ENCODE data around the gene IPO4. TPM values are rescaled to one million over a fixed set of nuclear protein-coding genes. Genes with fewer than 3 reads are reported as not detected.
A peak's percentile ranks its signal among the peaks of the same experiment; 100 is the strongest.

The IPO4 gene
- total and polyA plus RNA-seq, 2 of the 13 experiments (the other 11 are each of a cell fraction or from before 2014, with no cell fraction given), result 39.0 to 179 TPM

GRCh38 chr14:24160850-24161804 lies 27.5 kb downstream of the IPO4 start, which contains the start of gene IRF9 (continued):
- TF ChIP-seq ZNF484 (CRISPR knock-in tag; IDR thresholded peaks at IDR 0.05; ENCODE audit: borderline replicate concordance, low read depth) (no peak), RCOR2 (CRISPR knock-in tag; IDR thresholded peaks at IDR 0.05) (peak; percentile 99), MYPOP (CRISPR knock-in tag; IDR thresholded peaks at IDR 0.05) (peak; percentile 98), PLSCR1 (CRISPR knock-in tag; IDR thresholded peaks at IDR 0.05; ENCODE audit: borderline replicate concordance) (no peak), TOE1 (CRISPR knock-in tag; IDR thresholded peaks at IDR 0.05) (peak; percentile 95; the same call in 1 of the 2 replicates), KMT2B (CRISPR knock-in tag; IDR thresholded peaks at IDR 0.05) (peak; percentile 91), ZFP91 (CRISPR knock-in tag; IDR thresholded peaks at IDR 0.05; ENCODE audit: borderline replicate concordance) (peak; percentile 99), ZNF33B (CRISPR knock-in tag; IDR thresholded peaks at IDR 0.05) (peak; percentile 40; the same call in 1 of the 2 replicates), ZNF446 (CRISPR knock-in tag; IDR thresholded peaks at IDR 0.05) (no peak), ZNF816 (CRISPR knock-in tag; IDR thresholded peaks at IDR 0.05; ENCODE audit: borderline replicate concordance) (peak; percentile 95; the same call in 1 of the 2 replicates), TEAD2 (CRISPR knock-in tag; IDR thresholded peaks at IDR 0.05) (no peak), ZIK1 (CRISPR knock-in tag; IDR thresholded peaks at IDR 0.05; ENCODE audit: borderline replicate concordance, low read depth) (peak; percentile 98; the same call in 1 of the 2 replicates), PPARG (CRISPR knock-in tag; conservative IDR thresholded peaks at IDR 0.05) (peak; percentile 93), ZSCAN31 (CRISPR knock-in tag; IDR thresholded peaks at IDR 0.05; ENCODE audit: low read depth) (peak; percentile 99), ZNF264 (CRISPR knock-in tag; IDR thresholded peaks at IDR 0.05) (peak; percentile 96), MXI1 (IDR thresholded peaks at IDR 0.05; ENCODE audit: borderline replicate concordance, low read depth, low read length) (peak; percentile 99), KAT2B (IDR thresholded peaks at IDR 0.05; ENCODE audit: borderline replicate concordance, low read depth, low read length) (no peak), ZSCAN25 (CRISPR knock-in tag; IDR thresholded peaks at IDR 0.05) (peak; percentile 97)
- TF ChIP-seq, protein P1, sequence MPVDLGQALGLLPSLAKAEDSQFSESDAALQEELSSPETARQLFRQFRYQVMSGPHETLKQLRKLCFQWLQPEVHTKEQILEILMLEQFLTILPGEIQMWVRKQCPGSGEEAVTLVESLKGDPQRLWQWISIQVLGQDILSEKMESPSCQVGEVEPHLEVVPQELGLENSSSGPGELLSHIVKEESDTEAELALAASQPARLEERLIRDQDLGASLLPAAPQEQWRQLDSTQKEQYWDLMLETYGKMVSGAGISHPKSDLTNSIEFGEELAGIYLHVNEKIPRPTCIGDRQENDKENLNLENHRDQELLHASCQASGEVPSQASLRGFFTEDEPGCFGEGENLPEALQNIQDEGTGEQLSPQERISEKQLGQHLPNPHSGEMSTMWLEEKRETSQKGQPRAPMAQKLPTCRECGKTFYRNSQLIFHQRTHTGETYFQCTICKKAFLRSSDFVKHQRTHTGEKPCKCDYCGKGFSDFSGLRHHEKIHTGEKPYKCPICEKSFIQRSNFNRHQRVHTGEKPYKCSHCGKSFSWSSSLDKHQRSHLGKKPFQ (CRISPR knock-in tag; IDR thresholded peaks at IDR 0.05; ENCODE audit: insufficient replicate concordance), result peak; percentile 91
- TF ChIP-seq, protein P2, sequence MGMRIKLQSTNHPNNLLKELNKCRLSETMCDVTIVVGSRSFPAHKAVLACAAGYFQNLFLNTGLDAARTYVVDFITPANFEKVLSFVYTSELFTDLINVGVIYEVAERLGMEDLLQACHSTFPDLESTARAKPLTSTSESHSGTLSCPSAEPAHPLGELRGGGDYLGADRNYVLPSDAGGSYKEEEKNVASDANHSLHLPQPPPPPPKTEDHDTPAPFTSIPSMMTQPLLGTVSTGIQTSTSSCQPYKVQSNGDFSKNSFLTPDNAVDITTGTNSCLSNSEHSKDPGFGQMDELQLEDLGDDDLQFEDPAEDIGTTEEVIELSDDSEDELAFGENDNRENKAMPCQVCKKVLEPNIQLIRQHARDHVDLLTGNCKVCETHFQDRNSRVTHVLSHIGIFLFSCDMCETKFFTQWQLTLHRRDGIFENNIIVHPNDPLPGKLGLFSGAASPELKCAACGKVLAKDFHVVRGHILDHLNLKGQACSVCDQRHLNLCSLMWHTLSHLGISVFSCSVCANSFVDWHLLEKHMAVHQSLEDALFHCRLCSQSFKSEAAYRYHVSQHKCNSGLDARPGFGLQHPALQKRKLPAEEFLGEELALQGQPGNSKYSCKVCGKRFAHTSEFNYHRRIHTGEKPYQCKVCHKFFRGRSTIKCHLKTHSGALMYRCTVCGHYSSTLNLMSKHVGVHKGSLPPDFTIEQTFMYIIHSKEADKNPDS (CRISPR knock-in tag; IDR thresholded peaks at IDR 0.05), result peak; percentile 17; the same call in 1 of the 2 replicates
- TF ChIP-seq, protein P3, sequence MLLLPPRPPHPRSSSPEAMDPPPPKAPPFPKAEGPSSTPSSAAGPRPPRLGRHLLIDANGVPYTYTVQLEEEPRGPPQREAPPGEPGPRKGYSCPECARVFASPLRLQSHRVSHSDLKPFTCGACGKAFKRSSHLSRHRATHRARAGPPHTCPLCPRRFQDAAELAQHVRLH (CRISPR knock-in tag; IDR thresholded peaks at IDR 0.05; ENCODE audit: borderline replicate concordance, low read depth), result peak; percentile 100

All from HepG2 (cell line).